IMR-90 (cell line): Measurements from ENCODE around the gene SLC4A1AP. TPM values are rescaled to one million over a fixed set of nuclear protein-coding genes. Genes with fewer than 3 reads are reported as not detected.

Experiments
- ATAC-seq: fragments of 200-7000 bp; cut with Tn5 transposase; 2 replicates; pipeline ENCODE4 v1.9.1; 2020; ENCODE audit warnings: low read depth, mild to moderate bottlenecking, moderate library complexity
- BruUV-seq: library from RNA; stranded (reverse); fragments of 400-500 nt; replicated peaks from 2 replicates; lab custom pipeline; 2021; lab: Mats Ljungman, UMichigan
- CTCF ChIA-PET: fragments of 300-600 bp; formaldehyde crosslinking; extraction: SDS; loops from one replicate; lab custom pipeline; 2021; ENCODE audit warnings: antibody characterized with exemption; lab: Yijun Ruan, JAX
- POLR2A ChIA-PET: fragments of 300-600 bp; sonication (Branson Sonifier 250); formaldehyde crosslinking; loops from one replicate; lab custom pipeline; 2022; ENCODE audit warnings: antibody characterized with exemption; ENCODE audit not compliant: unreplicated experiment; lab: Charles Lee
- DNase-seq: peaks from one replicate; pipeline ENCODE4 v3.0.0; 2013
- H2AFZ ChIP-seq: replicated peaks from 2 replicates; pipeline ENCODE3; 2013; ENCODE audit warnings: low read length, mild to moderate bottlenecking; ENCODE audit not compliant: poor library complexity
- H2AK5ac ChIP-seq: 2 replicates; pipeline ENCODE4 v1.6.1; 2013; ENCODE audit warnings: low read depth, low read length, inconsistent platforms
- H2AK9ac ChIP-seq: replicated peaks from 2 replicates; pipeline ENCODE3; 2013; ENCODE audit warnings: mild to moderate bottlenecking, low read depth, low read length, moderate library complexity; ENCODE audit not compliant: poor library complexity
- H2BK120ac ChIP-seq: 2 replicates; pipeline ENCODE4 v1.6.1; 2013; ENCODE audit warnings: low read depth, low read length, inconsistent platforms
- H2BK15ac ChIP-seq: 3 replicates; pipeline ENCODE4 v1.6.1; 2013; ENCODE audit warnings: low read depth, low read length, inconsistent platforms
- H2BK20ac ChIP-seq: 2 replicates; pipeline ENCODE4 v1.6.1; 2013; ENCODE audit warnings: low read depth, mild to moderate bottlenecking, inconsistent platforms, low read length, moderate library complexity
- H2BK5ac ChIP-seq: 2 replicates; pipeline ENCODE4 v1.6.1; 2013; ENCODE audit warnings: mild to moderate bottlenecking, low read depth, low read length, inconsistent platforms; ENCODE audit not compliant: poor library complexity, severe bottlenecking
- H3K14ac ChIP-seq: replicated peaks from 2 replicates; pipeline ENCODE4 v1.6.1; 2013; ENCODE audit warnings: low read depth, low read length, inconsistent platforms
- H3K18ac ChIP-seq: 2 replicates; pipeline ENCODE4 v1.6.1; 2013; ENCODE audit warnings: low read depth, low read length, control low read depth
- H3K23ac ChIP-seq: 2 replicates; pipeline ENCODE4 v1.6.1; 2013; ENCODE audit warnings: low read depth, low read length, inconsistent platforms
- H3K27ac ChIP-seq: 2 replicates; pipeline ENCODE4 v1.5.1; 2013; ENCODE audit warnings: mild to moderate bottlenecking, control low read depth, low read length; ENCODE audit not compliant: insufficient read depth
- H3K27me3 ChIP-seq: 2 replicates; pipeline ENCODE4 v1.6.1; 2013; ENCODE audit warnings: low read length; ENCODE audit not compliant: control insufficient read depth, insufficient read depth
- H3K36me3 ChIP-seq: 2 replicates; pipeline ENCODE4 v1.6.1; 2013; ENCODE audit warnings: low read length, mixed read lengths; ENCODE audit not compliant: control insufficient read depth, insufficient read depth
- H3K4ac ChIP-seq: 2 replicates; pipeline ENCODE4 v1.6.1; 2013; ENCODE audit warnings: low read depth, low read length, inconsistent platforms
- H3K4me1 ChIP-seq: 2 replicates; pipeline ENCODE4 v1.6.1; 2013; ENCODE audit warnings: low read length, mixed read lengths; ENCODE audit not compliant: control insufficient read depth, insufficient read depth
- H3K4me2 ChIP-seq: 2 replicates; pipeline ENCODE4 v1.6.1; 2013; ENCODE audit warnings: low read depth, mild to moderate bottlenecking, control low read depth, low read length, moderate library complexity
- H3K4me3 ChIP-seq: 2 replicates; pipeline ENCODE4 v1.5.1; 2013; ENCODE audit warnings: low read depth, mild to moderate bottlenecking, control low read depth, low read length, moderate library complexity; ENCODE audit not compliant: insufficient read depth
- H3K56ac ChIP-seq: 2 replicates; pipeline ENCODE4 v1.6.1; 2013; ENCODE audit warnings: low read length, inconsistent platforms; ENCODE audit not compliant: insufficient read depth; ENCODE audit errors: extremely low read depth
- H3K79me1 ChIP-seq, 2 experiments: 2 replicates each; pipeline ENCODE4 v1.6.1; 2013; ENCODE audit warnings: low read length in 2 of 2, inconsistent platforms in 1 of 2, low read depth in 1 of 2
- H3K9ac ChIP-seq: 2 replicates; pipeline ENCODE4 v1.6.1; 2013; ENCODE audit warnings: low read depth, low read length, control low read depth
- H3K9me1 ChIP-seq: 2 replicates; pipeline ENCODE4 v1.6.1; 2013; ENCODE audit warnings: low read length, inconsistent platforms; ENCODE audit not compliant: insufficient read depth
- H3K9me3 ChIP-seq: 2 replicates; pipeline ENCODE4 v1.6.1; 2013; ENCODE audit warnings: low read length; ENCODE audit not compliant: control insufficient read depth, insufficient read depth
- H4K20me1 ChIP-seq: 2 replicates; pipeline ENCODE4 v1.6.1; 2013; ENCODE audit warnings: low read length, inconsistent platforms; ENCODE audit not compliant: insufficient read depth
- H4K5ac ChIP-seq: 2 replicates; pipeline ENCODE4 v1.6.1; 2013; ENCODE audit warnings: mild to moderate bottlenecking, low read depth, low read length, control low read depth
- H4K8ac ChIP-seq, 2 experiments: 2 replicates each; pipeline ENCODE4 v1.6.1; 2013; ENCODE audit warnings: low read depth in 2 of 2, low read length in 2 of 2, control low read depth in 1 of 2, inconsistent platforms in 1 of 2
- H4K91ac ChIP-seq: 2 replicates; pipeline ENCODE4 v1.6.1; 2013; ENCODE audit warnings: low read depth, low read length, inconsistent platforms; ENCODE audit not compliant: insufficient read depth
- BHLHE40 ChIP-seq: fragments of 150-350 bp; IDR thresholded peaks from 2 replicates; pipeline ENCODE4 v1.6.1; 2016; ENCODE audit warnings: mild to moderate bottlenecking, low read depth, low read length
- ELK1 ChIP-seq: fragments of 150-350 bp; IDR thresholded peaks from 2 replicates; pipeline ENCODE4 v1.6.1; 2016; ENCODE audit warnings: low read depth, mild to moderate bottlenecking, low read length, moderate library complexity, borderline replicate concordance
- FOS ChIP-seq: fragments of 150-350 bp; IDR thresholded peaks from 2 replicates; pipeline ENCODE4 v1.6.1; 2016; ENCODE audit warnings: low read depth, low read length
- MAFK ChIP-seq: IDR thresholded peaks from 2 replicates; pipeline ENCODE4 v1.6.1; 2012; ENCODE audit warnings: low read depth, low read length, improper control_type of control experiment
- MAZ ChIP-seq: IDR thresholded peaks from 2 replicates; pipeline ENCODE4 v1.6.1; 2012; ENCODE audit warnings: low read depth, mild to moderate bottlenecking, low read length, improper control_type of control experiment, moderate library complexity, borderline replicate concordance
- MXI1 ChIP-seq: IDR thresholded peaks from 2 replicates; pipeline ENCODE4 v1.6.1; 2012; ENCODE audit warnings: low read depth, mild to moderate bottlenecking, low read length, moderate library complexity, borderline replicate concordance
- NFE2L2 ChIP-seq: fragments of 150-350 bp; IDR thresholded peaks from 2 replicates; pipeline ENCODE4 v1.6.1; 2016; ENCODE audit warnings: low read depth, mild to moderate bottlenecking, low read length
- POLR2A ChIP-seq: IDR thresholded peaks from 2 replicates; pipeline ENCODE4 v1.6.1; 2012; ENCODE audit warnings: mild to moderate bottlenecking, low read depth, low read length
- RAD21 ChIP-seq: IDR thresholded peaks from 2 replicates; pipeline ENCODE4 v1.6.1; 2012; ENCODE audit warnings: low read length, improper control_type of control experiment
- RCOR1 ChIP-seq: IDR thresholded peaks from 2 replicates; pipeline ENCODE4 v1.6.1; 2012; ENCODE audit warnings: mild to moderate bottlenecking, low read length, improper control_type of control experiment; ENCODE audit not compliant: insufficient replicate concordance
- RFX5 ChIP-seq: IDR thresholded peaks from 2 replicates; pipeline ENCODE4 v1.8.0; 2012; ENCODE audit warnings: low read depth, mild to moderate bottlenecking, low read length, moderate library complexity
- SMC3 ChIP-seq: fragments of 150-350 bp; IDR thresholded peaks from 2 replicates; pipeline ENCODE4 v1.6.1; 2016; ENCODE audit warnings: low read depth, mild to moderate bottlenecking, antibody characterized with exemption, low read length, moderate library complexity
- WGBS, 2 experiments: methylation state at CpG; one replicate each; pipeline versions ENCODE4 v1.1.5 to v1.1.7; 2013; ENCODE audit warnings: missing lambda C conversion rate in 2 of 2; ENCODE audit not compliant: insufficient read length in 1 of 2; ENCODE audit errors: extremely low coverage in 2 of 2; 5-methylcytosine and 5-hydroxymethylcytosine counted together
- dilution Hi-C: fragments of 300-500 bp; cut with HindIII; formaldehyde crosslinking; loops from one replicate; pipeline ENCODE4 v1.14.3; 2018; ENCODE audit warnings: low sequenced_read_pairs; ENCODE audit not compliant: unreplicated experiment
- in situ Hi-C: fragments of 300-500 bp; cut with MboI; formaldehyde crosslinking; loops from 3 replicates; pipeline ENCODE4 v1.14.3; 2019; ENCODE audit warnings: low sequenced_read_pairs, inconsistent platforms, mixed read lengths
- intact Hi-C: fragments of 100-400 bp; cut with micrococcal nuclease; formaldehyde crosslinking; loops from 2 replicates; pipeline ENCODE4 v1.10.0; 2022
- polyA plus RNA-seq, 3 experiments: library from polyadenylated mRNA; depleted of rRNA; stranded (reverse); fragments of >200 nt; gene quantifications; 2 replicates each; pipeline ENCODE4 v1.2.3, GENCODE V29; 2012; ENCODE audit warnings: low replicate concordance in 1 of 3
- total RNA-seq: library from RNA; depleted of rRNA; stranded (reverse); fragments of >200 nt; gene quantifications from 2 replicates; pipeline ENCODE4 v1.2.3, GENCODE V29; 2012
- TF ChIP-seq, protein P1 (sequence below): fragments of 150-350 bp; IDR thresholded peaks from 2 replicates; pipeline ENCODE4 v1.6.1; 2017; ENCODE audit warnings: mild to moderate bottlenecking, antibody characterized with exemption, low read length, low read depth
- TF ChIP-seq, protein P2 (sequence below): conservative IDR thresholded peaks from 2 replicates; pipeline ENCODE4 v1.5.1; 2012; ENCODE audit warnings: mild to moderate bottlenecking, low read depth, low read length, improper control_type of control experiment

The SLC4A1AP gene
- total and polyA plus RNA-seq, 2 of the 4 experiments (the other 2 are of a cell fraction): 11.7 to 13.6 TPM

- Histone ChIP-seq H3K56ac (no peak overlapping the region), H3K27ac (no peak overlapping the region), H2BK15ac (peak overlapping the region; percentile 56; the same call in 1 of the 3 replicates), H3K4me1 (peaks cover 9% of the 10 kb centered on the region), H3K4ac (peak overlapping the region; percentile 67), H3K36me3 (no peaks in the 10 kb centered on the region), H3K18ac (no peak overlapping the region), H3K9ac (no peak overlapping the region), H2BK20ac (peak overlapping the region; percentile 40; the same call in 1 of the 2 replicates), H2BK120ac (peak overlapping the region; percentile 25; the same call in 1 of the 2 replicates), H2BK5ac (no peak overlapping the region), H3K23ac (no peak overlapping the region), H4K91ac (peak overlapping the region; percentile 48; the same call in 1 of the 2 replicates), H4K8ac (peak overlapping the region in 1 of 2 experiments; percentile 60; a peak in 1 of 4 replicates), H3K9me1 (peaks cover 18% of the 10 kb centered on the region), H3K27me3 (no peaks in the 10 kb centered on the region), H4K5ac (no peak overlapping the region), H2AK9ac (no peak overlapping the region), H3K79me1 (peaks cover 2 to 8% of the 10 kb centered on the region in 2 experiments; a peak in 2 of 4 replicates), H3K4me3 (no peak overlapping the region), H3K14ac (no peak overlapping the region; the same call in 1 of the 2 replicates), H2AFZ (peak overlapping the region; percentile 65), H2AK5ac (peak overlapping the region; percentile 91), H4K20me1 (no peaks in the 10 kb centered on the region), H3K4me2 (no peak overlapping the region), H3K9me3 (no peaks in the 10 kb centered on the region)
- ChIA-PET CTCF (interaction anchor here (0.7 to 1.1 kb wide), 3 partner anchors 13 to 201 kb away, joined by 3 read pairs; no protein-coding TSS in a partner anchor), POLR2A (interaction anchor here (0.6 kb wide), 1 partner anchor 173 kb away, joined by 3 read pairs; the partner anchor contains the start of genes BABAM2 and RBKS)
- WGBS, 2 experiments: no CpG with 5 or more reads among the region's 9 CpGs
- no peak for ATAC-seq
- intact Hi-C loops: no loop called here
- dilution Hi-C loops: no loop called here
- in situ Hi-C loops: no loop called here
- DNase-seq: peak; percentile 42
- BruUV-seq: no TSS peak
- TF ChIP-seq SMC3 (no peak), MXI1 (no peak), ELK1 (no peak), MAFK (no peak), POLR2A (no peak), RFX5 (no peak), NFE2L2 (no peak), BHLHE40 (no peak), FOS (no peak), MAZ (no peak), RAD21 (no peak), RCOR1 (no peak)
- TF ChIP-seq, protein P1, sequence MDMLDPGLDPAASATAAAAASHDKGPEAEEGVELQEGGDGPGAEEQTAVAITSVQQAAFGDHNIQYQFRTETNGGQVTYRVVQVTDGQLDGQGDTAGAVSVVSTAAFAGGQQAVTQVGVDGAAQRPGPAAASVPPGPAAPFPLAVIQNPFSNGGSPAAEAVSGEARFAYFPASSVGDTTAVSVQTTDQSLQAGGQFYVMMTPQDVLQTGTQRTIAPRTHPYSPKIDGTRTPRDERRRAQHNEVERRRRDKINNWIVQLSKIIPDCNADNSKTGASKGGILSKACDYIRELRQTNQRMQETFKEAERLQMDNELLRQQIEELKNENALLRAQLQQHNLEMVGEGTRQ: no peak
- TF ChIP-seq, protein P2, sequence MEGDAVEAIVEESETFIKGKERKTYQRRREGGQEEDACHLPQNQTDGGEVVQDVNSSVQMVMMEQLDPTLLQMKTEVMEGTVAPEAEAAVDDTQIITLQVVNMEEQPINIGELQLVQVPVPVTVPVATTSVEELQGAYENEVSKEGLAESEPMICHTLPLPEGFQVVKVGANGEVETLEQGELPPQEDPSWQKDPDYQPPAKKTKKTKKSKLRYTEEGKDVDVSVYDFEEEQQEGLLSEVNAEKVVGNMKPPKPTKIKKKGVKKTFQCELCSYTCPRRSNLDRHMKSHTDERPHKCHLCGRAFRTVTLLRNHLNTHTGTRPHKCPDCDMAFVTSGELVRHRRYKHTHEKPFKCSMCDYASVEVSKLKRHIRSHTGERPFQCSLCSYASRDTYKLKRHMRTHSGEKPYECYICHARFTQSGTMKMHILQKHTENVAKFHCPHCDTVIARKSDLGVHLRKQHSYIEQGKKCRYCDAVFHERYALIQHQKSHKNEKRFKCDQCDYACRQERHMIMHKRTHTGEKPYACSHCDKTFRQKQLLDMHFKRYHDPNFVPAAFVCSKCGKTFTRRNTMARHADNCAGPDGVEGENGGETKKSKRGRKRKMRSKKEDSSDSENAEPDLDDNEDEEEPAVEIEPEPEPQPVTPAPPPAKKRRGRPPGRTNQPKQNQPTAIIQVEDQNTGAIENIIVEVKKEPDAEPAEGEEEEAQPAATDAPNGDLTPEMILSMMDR: no peak
Measured at GRCh38 chr2:27717070-27717795, 53.5 kb downstream of the SLC4A1AP start.
